K562 (cell line): ENCODE measurements around the gene GALNT16. TPM values are rescaled to one million over a fixed set of nuclear protein-coding genes. Genes with fewer than 3 reads are reported as not detected.

Experiments
- CHD7 ChIP-seq: fragments of 200-600 bp; sonication (generic); IDR thresholded peaks from one replicate; pipeline ENCODE4 v1.6.1; 2012; ENCODE audit warnings: mild to moderate bottlenecking, low read depth, low read length, inconsistent platforms
- POLR3G ChIP-seq: IDR thresholded peaks from 2 replicates; pipeline ENCODE4 v1.6.1; 2011; ENCODE audit not compliant: insufficient read length, insufficient replicate concordance; ENCODE audit errors: extremely low read depth
- SIN3A ChIP-seq, 2 experiments: fragments of 150-350 bp in 1 of 2; IDR thresholded peaks; 2 replicates each; pipeline ENCODE4 v1.6.1; 2011 to 2016; ENCODE audit warnings: borderline replicate concordance in 2 of 2, low read depth in 2 of 2, low read length in 2 of 2, mild to moderate bottlenecking in 2 of 2, moderate library complexity in 2 of 2; ENCODE audit not compliant: control insufficient read depth in 1 of 2
- SUPT5H ChIP-seq: fragments of 450-650 bp; IDR thresholded peaks from 2 replicates; pipeline ENCODE4 v1.6.1; 2016
- ZFP30 ChIP-seq: fragments of 250-450 bp; sonication (Bioruptor Pico); IDR thresholded peaks from 2 replicates; pipeline ENCODE4 v1.8.0; 2022; ENCODE audit warnings: moderate library complexity, mild to moderate bottlenecking, inconsistent platforms, borderline replicate concordance
- polyA plus RNA-seq, 8 experiments: library from polyadenylated mRNA; depleted of rRNA in 4 of 8; stranded (reverse) in 5 of 8; unstranded in 3 of 8; fragments of >200 nt; fragmentation: Nextera tagmentation in 2 of 8; fragmentation: Illumina TruSeq in 1 of 8; extraction: Ambion mirVana in 2 of 8; extraction: Trizol in 1 of 8; gene quantifications; 2 replicates each; pipeline versions ENCODE4 v1.2.1 to v1.2.3, GENCODE V29; 2011 to 2014; ENCODE audit warnings: inconsistent platforms in 1 of 8, missing spikeins in 1 of 8
- total RNA-seq, 7 experiments: library from RNA; depleted of rRNA in 6 of 7; stranded (reverse); fragments of >200 nt in 6 of 7; fragmentation: Illumina TruSeq in 2 of 7; extraction: Trizol in 2 of 7; gene quantifications; 2 replicates each; pipeline versions ENCODE4 v1.2.1 to v1.2.3, GENCODE V29; 2011 to 2021; ENCODE audit warnings: low replicate concordance in 1 of 7
- TF ChIP-seq, protein P1 (sequence below): sonication (generic); formaldehyde crosslinking; IDR thresholded peaks from 2 replicates; pipeline ENCODE4 v1.8.1; 2023; ENCODE audit warnings: mild to moderate bottlenecking, missing genetic modification reagents

The GALNT16 gene
- total and polyA plus RNA-seq, 9 of the 15 experiments (the other 6 are each of a cell fraction or from before 2014, with no cell fraction given) = not detected

GRCh38 chr14:69373104-69373503 lies 113.1 kb downstream of the GALNT16 start (continued):
- TF ChIP-seq CHD7 = no peak
- TF ChIP-seq SIN3A (IDR thresholded peaks at IDR 0.05; ENCODE audit: borderline replicate concordance in 2 of 2, control insufficient read depth in 1 of 2, low read depth in 2 of 2, low read length in 2 of 2) = no peak
- TF ChIP-seq POLR3G = no peak
- TF ChIP-seq ZFP30 = no peak
- TF ChIP-seq, protein P1, sequence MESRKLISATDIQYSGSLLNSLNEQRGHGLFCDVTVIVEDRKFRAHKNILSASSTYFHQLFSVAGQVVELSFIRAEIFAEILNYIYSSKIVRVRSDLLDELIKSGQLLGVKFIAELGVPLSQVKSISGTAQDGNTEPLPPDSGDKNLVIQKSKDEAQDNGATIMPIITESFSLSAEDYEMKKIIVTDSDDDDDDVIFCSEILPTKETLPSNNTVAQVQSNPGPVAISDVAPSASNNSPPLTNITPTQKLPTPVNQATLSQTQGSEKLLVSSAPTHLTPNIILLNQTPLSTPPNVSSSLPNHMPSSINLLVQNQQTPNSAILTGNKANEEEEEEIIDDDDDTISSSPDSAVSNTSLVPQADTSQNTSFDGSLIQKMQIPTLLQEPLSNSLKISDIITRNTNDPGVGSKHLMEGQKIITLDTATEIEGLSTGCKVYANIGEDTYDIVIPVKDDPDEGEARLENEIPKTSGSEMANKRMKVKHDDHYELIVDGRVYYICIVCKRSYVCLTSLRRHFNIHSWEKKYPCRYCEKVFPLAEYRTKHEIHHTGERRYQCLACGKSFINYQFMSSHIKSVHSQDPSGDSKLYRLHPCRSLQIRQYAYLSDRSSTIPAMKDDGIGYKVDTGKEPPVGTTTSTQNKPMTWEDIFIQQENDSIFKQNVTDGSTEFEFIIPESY (CRISPR knock-in tag) = no peak
- TF ChIP-seq SUPT5H = no peak
